ENCODE measurements around the gene UBTF. TPM values are rescaled to one million over a fixed set of nuclear protein-coding genes. Genes with fewer than 3 reads are reported as not detected.

Gene UBTF
- total and polyA plus RNA-seq, 9 of the 15 experiments (the other 6 are each of a cell fraction or from before 2014, with no cell fraction given) = 1.2 to 113 (median 83.6) TPM

GRCh38 chr17:44216173-44216572 is 3.3 kb downstream of the UBTF start:
- peaks cover 47% of the 10 kb centered on the region for H3K79me2 ChIP-seq (ENCODE audit: control insufficient read depth, insufficient read depth, low read length)
- WGBS (ENCODE audit: insufficient coverage, low coverage, missing lambda C conversion rate) = 97% methylated on average over 5 of the region's 5 CpGs
- no peak overlapping the region for H3K27ac ChIP-seq (ENCODE audit: extremely low read depth, low read depth, low read length)
- ChIA-PET CTCF (ENCODE audit: low intra/inter-chr PET ratio) (no interaction called here), POLR2A (interaction anchor here (1.0 to 1.6 kb wide), 2 partner anchors 33 to 101 kb away, joined by 3 to 5 read pairs; no protein-coding TSS in a partner anchor)
- no peaks in the 10 kb centered on the region for H3K9me1 ChIP-seq (ENCODE audit: control insufficient read depth, insufficient read depth, low read length)
- H2AFZ ChIP-seq (ENCODE audit: low read depth, low read length) = no peak overlapping the region
- no peak for FAIRE-seq
- DNase-seq (ENCODE audit: extremely low read depth in 1 of 4, low spot score in 3 of 4) = no peak
- no peaks in the 10 kb centered on the region for H3K9me3 ChIP-seq (replicated peaks; ENCODE audit: control insufficient read depth, insufficient read depth, low read depth, low read length)
- TF ChIP-seq ARNT (IDR thresholded peaks at IDR 0.05) (no peak), ZNF551 (CRISPR knock-in tag; IDR thresholded peaks at IDR 0.05) (no peak), MCM5 (IDR thresholded peaks at IDR 0.05; ENCODE audit: low read depth) (no peak), TGIF2 (CRISPR knock-in tag; IDR thresholded peaks at IDR 0.05) (no peak), C11orf30 (IDR thresholded peaks at IDR 0.05; ENCODE audit: low read depth) (no peak), HCFC1 (IDR thresholded peaks at IDR 0.05; ENCODE audit: low read depth, low read length) (no peak), E4F1 (CRISPR knock-in tag; IDR thresholded peaks at IDR 0.05; ENCODE audit: borderline replicate concordance) (no peak), NCOA6 (IDR thresholded peaks at IDR 0.05) (no peak), UBTF (IDR thresholded peaks at IDR 0.05; ENCODE audit: borderline replicate concordance in 1 of 2, low read depth in 2 of 2, low read length in 2 of 2) (no peak), SIN3A (IDR thresholded peaks at IDR 0.05; ENCODE audit: borderline replicate concordance in 2 of 2, control insufficient read depth in 1 of 2, low read depth in 2 of 2, low read length in 2 of 2) (no peak), KDM1A (IDR thresholded peaks at IDR 0.05) (no peak), ZNF766 (CRISPR knock-in tag; conservative IDR thresholded peaks at IDR 0.05) (no peak), BRF1 (IDR thresholded peaks at IDR 0.05; ENCODE audit: borderline replicate concordance, extremely low read depth, insufficient read length) (no peak), TFAP4 (CRISPR knock-in tag; IDR thresholded peaks at IDR 0.05; ENCODE audit: borderline replicate concordance) (no peak), RAD51 (IDR thresholded peaks at IDR 0.05; ENCODE audit: borderline replicate concordance, low read depth) (no peak), TEAD2 (tag; IDR thresholded peaks at IDR 0.05) (no peak), ZBTB17 (CRISPR knock-in tag; IDR thresholded peaks at IDR 0.05) (no peak)
- no peak for ATAC-seq
- peaks cover 14 to 41% of the 10 kb centered on the region in 2 experiments for H3K4me1 ChIP-seq (replicated peaks in 1 of 2; ENCODE audit: control insufficient read depth in 2 of 2, insufficient read depth in 2 of 2, low read length in 2 of 2)
- H3K27me3 ChIP-seq (ENCODE audit: control insufficient read depth in 2 of 2, insufficient read depth in 2 of 2, low read length in 2 of 2) = no peaks in the 10 kb centered on the region
- H3K36me3 ChIP-seq (ENCODE audit: control insufficient read depth, insufficient read depth, low read length) = peaks cover 62% of the 10 kb centered on the region
- no peak overlapping the region for H3K4me3 ChIP-seq
- in situ Hi-C loops (cut with MboI) (no loop called here), intact Hi-C loops (cut with micrococcal nuclease) (no loop called here)
- H3K9ac ChIP-seq (ENCODE audit: insufficient read depth in 1 of 2, low read depth in 2 of 2, low read length in 2 of 2) = peak overlapping the region in 1 of 2 experiments; percentile 96; a peak in 2 of 4 replicates
- BruUV-seq (replicated peaks) = no TSS peak
- H3K4me2 ChIP-seq (ENCODE audit: insufficient read depth, low read length) = no peak overlapping the region
- no peaks in the 10 kb centered on the region for H4K20me1 ChIP-seq (replicated peaks; ENCODE audit: control insufficient read depth, insufficient read depth, low read length)

Data from K562 (cell line).